ENCODE measurements around the gene SOX5. TPM values are rescaled to one million over a fixed set of nuclear protein-coding genes. Genes with fewer than 3 reads are reported as not detected.

The SOX5 gene
- polyA plus RNA-seq, 1 of the 3 experiments (the other 2 are of a cell fraction) = 0.21 TPM

DNA sequence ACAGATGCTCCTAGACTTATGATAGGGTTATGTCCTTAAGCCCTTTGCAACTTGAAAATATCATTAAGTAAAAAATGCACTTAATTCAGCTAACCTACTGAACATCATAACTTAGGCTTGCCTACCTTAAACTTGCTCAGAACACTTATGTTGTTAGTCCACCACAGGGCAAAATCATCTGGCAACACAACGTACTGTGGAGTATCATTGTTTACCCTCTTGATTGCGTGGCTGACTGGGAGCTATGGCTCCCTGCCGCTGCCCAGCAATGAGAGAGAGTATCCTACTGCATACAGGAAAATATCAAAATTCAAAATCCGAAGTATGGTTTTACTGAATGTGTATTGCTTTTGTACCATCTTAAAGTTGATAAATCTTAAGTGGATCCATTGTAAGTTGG is 105.5 kb downstream of the SOX5 start:
- Histone ChIP-seq H3K4me2 (no peak overlapping the region), H3K79me2 (ENCODE audit: insufficient read depth) (no peaks in the 10 kb centered on the region), H3K27me3 (ENCODE audit: insufficient read depth) (no peaks in the 10 kb centered on the region), H3K9me2 (no peaks in the 10 kb centered on the region), H3K9me3 (no peaks in the 10 kb centered on the region), H2AFZ (ENCODE audit: low read depth) (no peak overlapping the region), H3K4me3 (ENCODE audit: low read depth in 2 of 2, low read length in 1 of 2) (no peak overlapping the region), H3K9ac (no peak overlapping the region), H3K36me3 (replicated peaks in 1 of 2; ENCODE audit: control insufficient read depth in 1 of 2, insufficient read depth in 2 of 2, low read length in 1 of 2) (no peaks in the 10 kb centered on the region), H3K4me1 (ENCODE audit: control insufficient read depth in 1 of 2, insufficient read depth in 2 of 2, low read depth in 1 of 2, low read length in 1 of 2) (no peaks in the 10 kb centered on the region; a peak in 1 of 4 replicates), H4K20me1 (ENCODE audit: insufficient read depth) (no peaks in the 10 kb centered on the region), H3F3A (replicated peaks; ENCODE audit: insufficient read depth) (no peaks in the 10 kb centered on the region), H3K27ac (ENCODE audit: low read depth in 2 of 2, low read length in 1 of 2) (no peak overlapping the region)
- CTCF ChIA-PET = interaction anchor here (2.1 kb wide), 1 partner anchor 10 kb away, joined by 4 read pairs; no protein-coding TSS in a partner anchor
- TF ChIP-seq NRF1 (IDR thresholded peaks at IDR 0.05; ENCODE audit: low read depth, low read length) = no peak
- TF ChIP-seq EP300 (IDR thresholded peaks at IDR 0.05; ENCODE audit: borderline replicate concordance in 1 of 2, low read depth in 1 of 2, low read length in 1 of 2) = no peak
- TF ChIP-seq, protein P1, sequence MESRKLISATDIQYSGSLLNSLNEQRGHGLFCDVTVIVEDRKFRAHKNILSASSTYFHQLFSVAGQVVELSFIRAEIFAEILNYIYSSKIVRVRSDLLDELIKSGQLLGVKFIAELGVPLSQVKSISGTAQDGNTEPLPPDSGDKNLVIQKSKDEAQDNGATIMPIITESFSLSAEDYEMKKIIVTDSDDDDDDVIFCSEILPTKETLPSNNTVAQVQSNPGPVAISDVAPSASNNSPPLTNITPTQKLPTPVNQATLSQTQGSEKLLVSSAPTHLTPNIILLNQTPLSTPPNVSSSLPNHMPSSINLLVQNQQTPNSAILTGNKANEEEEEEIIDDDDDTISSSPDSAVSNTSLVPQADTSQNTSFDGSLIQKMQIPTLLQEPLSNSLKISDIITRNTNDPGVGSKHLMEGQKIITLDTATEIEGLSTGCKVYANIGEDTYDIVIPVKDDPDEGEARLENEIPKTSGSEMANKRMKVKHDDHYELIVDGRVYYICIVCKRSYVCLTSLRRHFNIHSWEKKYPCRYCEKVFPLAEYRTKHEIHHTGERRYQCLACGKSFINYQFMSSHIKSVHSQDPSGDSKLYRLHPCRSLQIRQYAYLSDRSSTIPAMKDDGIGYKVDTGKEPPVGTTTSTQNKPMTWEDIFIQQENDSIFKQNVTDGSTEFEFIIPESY (IDR thresholded peaks at IDR 0.05; ENCODE audit: borderline replicate concordance, low read depth) = no peak
- no peak for TF ChIP-seq FOSL2 (IDR thresholded peaks at IDR 0.05; ENCODE audit: borderline replicate concordance, low read depth)
- no peak for DNase-seq
- POLR2A ChIA-PET = no interaction called here
- WGBS (ENCODE audit: low lambda C conversion rate) = 46% methylated on average over 4 of the region's 4 CpGs

DNA sequence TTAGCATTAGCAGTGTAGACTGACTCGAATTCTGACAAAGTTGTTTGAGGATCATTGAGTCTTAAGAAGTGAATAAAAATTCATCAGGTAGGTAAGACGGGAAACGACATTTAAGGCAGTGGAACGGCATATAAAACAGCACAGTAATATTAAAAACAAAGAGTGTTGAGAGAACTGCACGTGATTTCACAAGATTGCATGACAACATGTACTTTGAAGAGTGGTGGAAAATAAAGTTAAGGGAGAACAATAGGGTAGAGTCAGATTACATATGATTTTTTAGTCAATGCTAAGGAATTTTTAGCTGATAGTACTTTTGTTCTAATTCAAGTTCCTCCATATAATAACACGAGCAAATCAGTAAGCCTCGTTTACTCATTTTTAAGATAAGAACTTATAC is 115.4 kb downstream of the SOX5 start:
- no peaks in the 10 kb centered on the region for H3K4me1 ChIP-seq (ENCODE audit: control insufficient read depth in 1 of 2, insufficient read depth in 2 of 2, low read depth in 1 of 2, low read length in 1 of 2)
- CTCF ChIA-PET = no interaction called here
- no peaks in the 10 kb centered on the region for H3K36me3 ChIP-seq (replicated peaks in 1 of 2; ENCODE audit: control insufficient read depth in 1 of 2, insufficient read depth in 2 of 2, low read length in 1 of 2)
- H3K79me2 ChIP-seq (ENCODE audit: insufficient read depth) = no peaks in the 10 kb centered on the region
- H3K9me3 ChIP-seq = no peaks in the 10 kb centered on the region
- POLR2A ChIA-PET = no interaction called here
- DNase-seq = no peak
- H3K9ac ChIP-seq = no peak overlapping the region
- no peaks in the 10 kb centered on the region for H3K27me3 ChIP-seq (ENCODE audit: insufficient read depth)
- no peaks in the 10 kb centered on the region for H3F3A ChIP-seq (replicated peaks; ENCODE audit: insufficient read depth)
- no peak overlapping the region for H3K4me2 ChIP-seq
- no peak overlapping the region for H3K4me3 ChIP-seq (ENCODE audit: low read depth in 2 of 2, low read length in 1 of 2)
- H3K27ac ChIP-seq (ENCODE audit: low read depth in 2 of 2, low read length in 1 of 2) = no peak overlapping the region
- H3K9me2 ChIP-seq = no peaks in the 10 kb centered on the region
- no peak overlapping the region for H2AFZ ChIP-seq (ENCODE audit: low read depth)
- WGBS (ENCODE audit: low lambda C conversion rate) = 58% methylated on average over 7 of the region's 7 CpGs
- no peaks in the 10 kb centered on the region for H4K20me1 ChIP-seq (ENCODE audit: insufficient read depth)
- TF ChIP-seq YY1 (IDR thresholded peaks at IDR 0.05; ENCODE audit: low read depth) = no peak
- no peak for TF ChIP-seq PBX3 (IDR thresholded peaks at IDR 0.05)
- TF ChIP-seq RXRA (IDR thresholded peaks at IDR 0.05; ENCODE audit: borderline replicate concordance, low read depth) = no peak
- no peak for TF ChIP-seq NFIC (IDR thresholded peaks at IDR 0.05; ENCODE audit: borderline replicate concordance)
- TF ChIP-seq GATA2 (CRISPR knock-in tag; IDR thresholded peaks at IDR 0.05) = no peak
- TF ChIP-seq, protein P2, sequence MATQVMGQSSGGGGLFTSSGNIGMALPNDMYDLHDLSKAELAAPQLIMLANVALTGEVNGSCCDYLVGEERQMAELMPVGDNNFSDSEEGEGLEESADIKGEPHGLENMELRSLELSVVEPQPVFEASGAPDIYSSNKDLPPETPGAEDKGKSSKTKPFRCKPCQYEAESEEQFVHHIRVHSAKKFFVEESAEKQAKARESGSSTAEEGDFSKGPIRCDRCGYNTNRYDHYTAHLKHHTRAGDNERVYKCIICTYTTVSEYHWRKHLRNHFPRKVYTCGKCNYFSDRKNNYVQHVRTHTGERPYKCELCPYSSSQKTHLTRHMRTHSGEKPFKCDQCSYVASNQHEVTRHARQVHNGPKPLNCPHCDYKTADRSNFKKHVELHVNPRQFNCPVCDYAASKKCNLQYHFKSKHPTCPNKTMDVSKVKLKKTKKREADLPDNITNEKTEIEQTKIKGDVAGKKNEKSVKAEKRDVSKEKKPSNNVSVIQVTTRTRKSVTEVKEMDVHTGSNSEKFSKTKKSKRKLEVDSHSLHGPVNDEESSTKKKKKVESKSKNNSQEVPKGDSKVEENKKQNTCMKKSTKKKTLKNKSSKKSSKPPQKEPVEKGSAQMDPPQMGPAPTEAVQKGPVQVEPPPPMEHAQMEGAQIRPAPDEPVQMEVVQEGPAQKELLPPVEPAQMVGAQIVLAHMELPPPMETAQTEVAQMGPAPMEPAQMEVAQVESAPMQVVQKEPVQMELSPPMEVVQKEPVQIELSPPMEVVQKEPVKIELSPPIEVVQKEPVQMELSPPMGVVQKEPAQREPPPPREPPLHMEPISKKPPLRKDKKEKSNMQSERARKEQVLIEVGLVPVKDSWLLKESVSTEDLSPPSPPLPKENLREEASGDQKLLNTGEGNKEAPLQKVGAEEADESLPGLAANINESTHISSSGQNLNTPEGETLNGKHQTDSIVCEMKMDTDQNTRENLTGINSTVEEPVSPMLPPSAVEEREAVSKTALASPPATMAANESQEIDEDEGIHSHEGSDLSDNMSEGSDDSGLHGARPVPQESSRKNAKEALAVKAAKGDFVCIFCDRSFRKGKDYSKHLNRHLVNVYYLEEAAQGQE (IDR thresholded peaks at IDR 0.05; ENCODE audit: low read depth, low read length) = no peak
- TF ChIP-seq RAD21 (IDR thresholded peaks at IDR 0.05; ENCODE audit: low read length) = no peak
- no peak for TF ChIP-seq POLR2AphosphoS5 (IDR thresholded peaks at IDR 0.05; ENCODE audit: low read depth, low read length)
- TF ChIP-seq, protein P3, sequence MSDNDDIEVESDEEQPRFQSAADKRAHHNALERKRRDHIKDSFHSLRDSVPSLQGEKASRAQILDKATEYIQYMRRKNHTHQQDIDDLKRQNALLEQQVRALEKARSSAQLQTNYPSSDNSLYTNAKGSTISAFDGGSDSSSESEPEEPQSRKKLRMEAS (IDR thresholded peaks at IDR 0.05; ENCODE audit: low read depth) = no peak
- TF ChIP-seq, protein P1 (IDR thresholded peaks at IDR 0.05; ENCODE audit: borderline replicate concordance, low read depth) = no peak
- no peak for TF ChIP-seq ELF1 (IDR thresholded peaks at IDR 0.05)
- no peak for TF ChIP-seq EP300 (IDR thresholded peaks at IDR 0.05; ENCODE audit: borderline replicate concordance in 1 of 2, low read depth in 1 of 2, low read length in 1 of 2)
- no peak for TF ChIP-seq RCOR1 (IDR thresholded peaks at IDR 0.05; ENCODE audit: low read length)
- TF ChIP-seq MEF2A (IDR thresholded peaks at IDR 0.05; ENCODE audit: borderline replicate concordance, low read depth) = no peak
- TF ChIP-seq, protein P4, sequence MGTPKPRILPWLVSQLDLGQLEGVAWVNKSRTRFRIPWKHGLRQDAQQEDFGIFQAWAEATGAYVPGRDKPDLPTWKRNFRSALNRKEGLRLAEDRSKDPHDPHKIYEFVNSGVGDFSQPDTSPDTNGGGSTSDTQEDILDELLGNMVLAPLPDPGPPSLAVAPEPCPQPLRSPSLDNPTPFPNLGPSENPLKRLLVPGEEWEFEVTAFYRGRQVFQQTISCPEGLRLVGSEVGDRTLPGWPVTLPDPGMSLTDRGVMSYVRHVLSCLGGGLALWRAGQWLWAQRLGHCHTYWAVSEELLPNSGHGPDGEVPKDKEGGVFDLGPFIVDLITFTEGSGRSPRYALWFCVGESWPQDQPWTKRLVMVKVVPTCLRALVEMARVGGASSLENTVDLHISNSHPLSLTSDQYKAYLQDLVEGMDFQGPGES (IDR thresholded peaks at IDR 0.05; ENCODE audit: low read depth, low read length) = no peak
- TF ChIP-seq FOXM1 (IDR thresholded peaks at IDR 0.05; ENCODE audit: low read depth) = no peak

All from SK-N-SH (cell line).